Testis (tissue), 3 donors: ENCODE data around the gene KLC1. TPM values are rescaled to one million over a fixed set of nuclear protein-coding genes. Genes with fewer than 3 reads are reported as not detected.

Source experiments
- DNase-seq: peaks from one replicate; pipeline ENCODE4 v3.0.0-alpha.2; 2019
- H3K27ac ChIP-seq, 2 donors: fragments of 200-600 bp; sonication (generic); one replicate each; pipeline ENCODE4 v1.5.1; 2019
- H3K27me3 ChIP-seq: fragments of 200-600 bp; sonication (generic); one replicate; pipeline ENCODE4 v1.5.1; 2019
- H3K36me3 ChIP-seq: fragments of 200-600 bp; sonication (generic); one replicate; pipeline ENCODE4 v1.5.1; 2017; ENCODE audit warnings: low read depth; ENCODE audit errors: missing control alignments
- H3K4me1 ChIP-seq: fragments of 200-600 bp; sonication (generic); one replicate; pipeline ENCODE4 v1.5.1; 2019
- H3K4me3 ChIP-seq, 2 donors: fragments of 200-600 bp; sonication (generic); one replicate each; pipeline ENCODE4 v1.5.1; 2017 to 2019
- H3K9me3 ChIP-seq: fragments of 200-600 bp; sonication (generic); one replicate; pipeline ENCODE4 v1.5.1; 2017
- POLR2A ChIP-seq: fragments of 450-650 bp; IDR thresholded peaks from one replicate; pipeline ENCODE4 v1.6.1; 2017; ENCODE audit warnings: antibody characterized with exemption, mild to moderate bottlenecking, moderate library complexity
- WGBS, 2 donors: methylation state at CpG; one replicate each; pipeline ENCODE4 v1.1.5; 2018; 5-methylcytosine and 5-hydroxymethylcytosine counted together
- intact Hi-C: fragments of 100-400 bp; cut with DNase I; formaldehyde crosslinking; loops from one replicate; pipeline ENCODE4 v1.15.1; 2023; ENCODE audit warnings: low total_unique reads
- polyA plus RNA-seq: library from polyadenylated mRNA; stranded (reverse); fragments of 350-450 nt; fragmentation: Illumina TruSeq; extraction: RNeasy Lipid Tissue Mini Kit (QIAGEN cat#74804); gene quantifications from one replicate; pipeline ENCODE4 v1.2.3, GENCODE V29; 2014; ENCODE audit warnings: low read depth, low replicate concordance; ENCODE audit not compliant: insufficient read depth
- total RNA-seq, 2 donors: library from RNA; depleted of rRNA; stranded (reverse); fragments of >200 nt; gene quantifications; one replicate each; pipeline ENCODE4 v1.2.3, GENCODE V29; 2016
- TF ChIP-seq, protein P1 (sequence below), 3 experiments: fragments of 450-650 bp in 2 of 3; fragments of 200-600 bp in 1 of 3; sonication (generic) in 1 of 3; IDR thresholded peaks; one replicate each; pipeline ENCODE4 v1.5.1; 2016 to 2019; ENCODE audit warnings: antibody characterized with exemption in 3 of 3, mild to moderate bottlenecking in 2 of 3, moderate library complexity in 1 of 3

The KLC1 gene
- total and polyA plus RNA-seq, 3 donors from 2014 or later = 92.9 to 473 (median 379) TPM

DNA sequence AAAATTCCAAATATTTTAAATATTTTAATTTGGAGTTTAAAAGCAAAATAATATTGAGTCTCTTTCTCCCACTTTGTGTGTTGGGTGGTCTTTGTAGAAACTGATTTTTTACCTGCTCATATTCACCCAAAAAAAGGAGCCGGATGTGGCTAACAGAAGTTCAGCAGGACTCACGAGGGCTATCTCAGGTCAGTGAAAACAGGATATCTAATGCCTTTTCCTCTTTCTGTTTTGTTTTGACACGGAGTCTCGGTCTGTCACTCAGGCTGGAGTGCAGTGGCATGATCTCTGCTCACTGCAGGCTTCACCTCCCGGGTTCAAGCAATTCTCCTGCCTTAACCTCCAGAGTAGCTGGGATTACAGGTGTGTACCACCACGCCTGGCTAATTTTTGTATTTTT, 35.4 kb upstream of the KLC1 start:
- TF ChIP-seq, protein P1, sequence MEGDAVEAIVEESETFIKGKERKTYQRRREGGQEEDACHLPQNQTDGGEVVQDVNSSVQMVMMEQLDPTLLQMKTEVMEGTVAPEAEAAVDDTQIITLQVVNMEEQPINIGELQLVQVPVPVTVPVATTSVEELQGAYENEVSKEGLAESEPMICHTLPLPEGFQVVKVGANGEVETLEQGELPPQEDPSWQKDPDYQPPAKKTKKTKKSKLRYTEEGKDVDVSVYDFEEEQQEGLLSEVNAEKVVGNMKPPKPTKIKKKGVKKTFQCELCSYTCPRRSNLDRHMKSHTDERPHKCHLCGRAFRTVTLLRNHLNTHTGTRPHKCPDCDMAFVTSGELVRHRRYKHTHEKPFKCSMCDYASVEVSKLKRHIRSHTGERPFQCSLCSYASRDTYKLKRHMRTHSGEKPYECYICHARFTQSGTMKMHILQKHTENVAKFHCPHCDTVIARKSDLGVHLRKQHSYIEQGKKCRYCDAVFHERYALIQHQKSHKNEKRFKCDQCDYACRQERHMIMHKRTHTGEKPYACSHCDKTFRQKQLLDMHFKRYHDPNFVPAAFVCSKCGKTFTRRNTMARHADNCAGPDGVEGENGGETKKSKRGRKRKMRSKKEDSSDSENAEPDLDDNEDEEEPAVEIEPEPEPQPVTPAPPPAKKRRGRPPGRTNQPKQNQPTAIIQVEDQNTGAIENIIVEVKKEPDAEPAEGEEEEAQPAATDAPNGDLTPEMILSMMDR (IDR thresholded peaks at IDR 0.05) = no peak
- TF ChIP-seq POLR2A = no peak
- Histone ChIP-seq H3K9me3 (no peaks in the 10 kb centered on the region), H3K4me1 (peaks cover 12% of the 10 kb centered on the region), H3K4me3 (no peak overlapping the region), H3K27me3 (no peaks in the 10 kb centered on the region), H3K36me3 (no peaks in the 10 kb centered on the region), H3K27ac (peak overlapping the region; percentile 70 to 75)
- DNase-seq = no peak
- WGBS, 2 donors = 61 to 76% methylated on average over 6 of the region's 6 CpGs
- intact Hi-C loops = no loop called here

DNA sequence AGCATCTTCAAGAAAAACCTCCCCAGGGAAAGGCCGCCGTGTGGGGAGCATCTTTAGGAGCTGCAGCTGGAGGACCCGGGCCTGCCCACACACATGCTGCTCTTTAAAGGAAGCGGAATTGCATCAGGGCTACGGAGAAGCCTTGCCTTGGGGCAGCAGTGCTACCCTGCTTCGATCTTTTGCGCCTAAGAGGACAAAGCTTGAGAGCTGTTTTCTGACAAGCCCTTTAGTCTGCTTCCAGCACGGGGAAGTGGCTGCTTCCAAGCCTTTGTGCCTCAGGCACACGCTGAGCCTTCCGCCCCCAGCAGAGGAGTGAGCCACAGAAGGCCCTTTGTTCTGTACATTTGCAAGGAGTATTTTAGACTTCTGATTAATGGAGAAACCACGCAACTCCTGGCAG, 34.7 kb upstream of the KLC1 start:
- H3K36me3 ChIP-seq = no peaks in the 10 kb centered on the region
- no peaks in the 10 kb centered on the region for H3K27me3 ChIP-seq
- TF ChIP-seq, protein P1 (IDR thresholded peaks at IDR 0.05) = no peak
- H3K9me3 ChIP-seq = no peaks in the 10 kb centered on the region
- H3K4me1 ChIP-seq = peaks cover 12% of the 10 kb centered on the region
- H3K4me3 ChIP-seq = no peak overlapping the region
- peak; percentile 84 for DNase-seq
- intact Hi-C loops = no loop called here
- peak overlapping the region; percentile 70 to 75 for H3K27ac ChIP-seq
- WGBS, 2 donors = 31 to 50% methylated on average over 9 to 11 of the region's 11 CpGs

DNA sequence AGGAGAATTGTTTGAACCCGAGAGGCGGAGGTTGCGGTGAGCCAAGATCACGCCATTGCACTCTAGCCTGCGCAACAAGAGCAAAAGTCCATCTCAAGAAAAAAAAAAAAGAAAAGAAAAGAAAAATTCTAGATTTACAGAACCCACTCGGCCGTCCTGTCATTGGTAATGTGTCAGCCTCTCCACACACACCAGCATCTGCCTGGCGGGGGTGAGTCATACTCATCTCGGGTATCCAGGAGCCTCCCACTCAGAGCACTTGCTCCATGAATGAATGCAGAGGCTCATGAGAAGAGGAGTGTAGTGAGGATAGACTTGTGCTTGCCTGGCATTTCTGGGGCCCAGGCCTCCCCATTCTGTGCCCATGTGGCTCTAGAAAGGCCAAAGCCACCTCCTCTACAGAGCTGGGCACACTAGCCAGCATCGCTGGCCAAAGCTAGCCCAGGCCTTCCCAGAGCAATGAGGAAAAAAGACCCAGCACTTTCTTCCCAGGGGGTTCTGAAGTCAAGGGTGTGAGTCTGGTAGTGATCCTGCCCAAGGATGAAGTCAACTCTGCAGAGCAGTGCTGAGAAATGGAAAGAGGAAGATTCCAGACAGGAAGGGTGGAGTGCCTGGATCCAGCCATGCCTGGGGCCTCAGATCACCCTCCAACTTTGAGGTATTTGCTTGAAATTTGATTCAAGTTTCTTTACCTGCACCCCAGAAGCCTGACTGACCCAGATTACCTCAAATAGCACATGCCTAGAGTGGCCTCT, 31.2 kb upstream of the KLC1 start:
- intact Hi-C loops = no loop called here
- Histone ChIP-seq H3K36me3 (no peaks in the 10 kb centered on the region), H3K27me3 (no peaks in the 10 kb centered on the region), H3K4me1 (peaks cover 12% of the 10 kb centered on the region), H3K27ac (no peak overlapping the region), H3K4me3 (no peak overlapping the region), H3K9me3 (no peaks in the 10 kb centered on the region)
- DNase-seq = no peak
- TF ChIP-seq, protein P1 (IDR thresholded peaks at IDR 0.05) = no peak
- no peak for TF ChIP-seq POLR2A
- WGBS, 2 donors = 92 to 94% methylated on average over 10 of the region's 10 CpGs

DNA sequence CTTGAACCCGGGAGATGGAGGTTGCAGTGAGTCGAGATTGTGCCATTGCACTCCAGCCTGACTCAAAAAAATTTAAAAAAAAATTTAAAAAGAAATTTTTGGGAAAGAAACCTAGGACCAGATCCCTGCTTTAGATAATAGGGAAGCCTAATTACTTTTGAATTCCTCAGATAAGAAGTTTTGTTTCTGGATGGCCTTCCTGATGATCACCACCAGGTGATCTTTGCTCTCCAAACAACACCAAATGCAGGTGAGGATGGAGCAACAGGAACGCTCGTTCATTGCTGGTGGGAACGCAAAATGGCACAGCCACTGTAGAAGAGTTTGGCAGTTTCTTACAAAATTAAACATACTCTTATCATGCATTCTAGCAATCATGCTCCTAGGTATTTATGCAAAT, 28.5 kb upstream of the KLC1 start:
- no peak for DNase-seq
- no peaks in the 10 kb centered on the region for H3K4me1 ChIP-seq
- no peak overlapping the region for H3K4me3 ChIP-seq
- H3K27ac ChIP-seq = no peak overlapping the region
- 96% methylated on average over 5 of the region's 5 CpGs for WGBS, 2 donors
- intact Hi-C loops = no loop called here
- H3K27me3 ChIP-seq = no peaks in the 10 kb centered on the region
- no peaks in the 10 kb centered on the region for H3K36me3 ChIP-seq
- TF ChIP-seq, protein P1 (IDR thresholded peaks at IDR 0.05) = no peak
- no peak for TF ChIP-seq POLR2A
- no peaks in the 10 kb centered on the region for H3K9me3 ChIP-seq

DNA sequence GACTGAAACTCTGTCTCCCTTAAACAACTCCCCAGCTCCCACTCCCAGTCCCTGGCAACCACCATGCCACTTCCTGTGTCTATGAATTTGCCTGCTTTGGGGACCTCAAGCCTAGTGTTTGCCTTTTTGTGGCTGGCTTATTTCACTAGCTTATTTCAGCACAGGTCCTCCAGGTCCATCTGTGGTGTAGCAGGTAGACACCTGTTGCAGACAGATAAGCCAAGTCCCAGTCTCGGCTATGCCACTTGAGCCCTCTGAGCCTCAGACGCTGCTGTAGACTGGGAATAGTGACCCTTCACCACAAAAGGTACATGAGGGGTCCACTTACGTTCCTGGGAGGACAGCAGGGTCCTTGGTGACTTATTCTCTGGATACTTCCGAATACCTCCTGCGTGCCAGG, 24.4 kb upstream of the KLC1 start:
- no peaks in the 10 kb centered on the region for H3K4me1 ChIP-seq
- H3K27me3 ChIP-seq = no peaks in the 10 kb centered on the region
- TF ChIP-seq, protein P1 (IDR thresholded peaks at IDR 0.05) = no peak
- TF ChIP-seq POLR2A = no peak
- 91 to 99% methylated on average over 5 of the region's 5 CpGs for WGBS, 2 donors
- H3K4me3 ChIP-seq = no peak overlapping the region
- H3K27ac ChIP-seq = no peak overlapping the region
- no peak for DNase-seq
- H3K9me3 ChIP-seq = no peaks in the 10 kb centered on the region
- no peaks in the 10 kb centered on the region for H3K36me3 ChIP-seq
- intact Hi-C loops = no loop called here
